Natural killer cell (primary cell): ENCODE data around the gene METTL24. TPM values are rescaled to one million over a fixed set of nuclear protein-coding genes. Genes with fewer than 3 reads are reported as not detected.

ENCODE experiments used
- ATAC-seq, 3 donors: fragments of 150-1000 bp in 2 of 3; fragments of 200-7000 bp in 1 of 3; cut with Tn5 transposase; 1 replicate in 1 of 3; 2 replicates in 2 of 3; pipeline ENCODE4 v1.10.0; 2021; ENCODE audit warnings: mild to moderate bottlenecking in 2 of 3, moderate library complexity in 2 of 3
- DNase-seq, 2 donors: peaks; one replicate each; pipeline versions ENCODE4 v3.0.0 to v3.0.0-alpha.2; 2013 to 2021; ENCODE audit warnings: mixed read lengths in 1 of 2
- H3K27ac ChIP-seq: one replicate; pipeline ENCODE4 v1.5.1; 2013; ENCODE audit warnings: mild to moderate bottlenecking, low read length
- H3K27me3 ChIP-seq: one replicate; pipeline ENCODE4 v1.6.1; 2013; ENCODE audit warnings: low read length; ENCODE audit not compliant: control insufficient read depth, insufficient read depth
- H3K36me3 ChIP-seq: one replicate; pipeline ENCODE4 v1.6.1; 2013; ENCODE audit warnings: low read length; ENCODE audit not compliant: control insufficient read depth, insufficient read depth
- H3K4me1 ChIP-seq: one replicate; pipeline ENCODE4 v1.6.1; 2013; ENCODE audit warnings: low read length; ENCODE audit not compliant: control insufficient read depth, insufficient read depth
- H3K4me3 ChIP-seq: one replicate; pipeline ENCODE4 v1.5.1; 2013; ENCODE audit warnings: low read length
- H3K9me3 ChIP-seq: one replicate; pipeline ENCODE4 v1.6.1; 2013; ENCODE audit warnings: low read length; ENCODE audit not compliant: control insufficient read depth, insufficient read depth
- H3K27ac Mint-ChIP-seq, 2 donors: one replicate each; pipeline ENCODE4 v1.8.0; 2022; ENCODE audit warnings: mild to moderate bottlenecking in 2 of 2, mixed read lengths in 2 of 2, moderate library complexity in 1 of 2
- H3K27me3 Mint-ChIP-seq, 2 donors: one replicate each; pipeline ENCODE4 v1.8.0; 2022; ENCODE audit warnings: low read depth in 2 of 2, mixed read lengths in 2 of 2
- H3K36me3 Mint-ChIP-seq: one replicate; pipeline ENCODE4 v1.8.0; 2022; ENCODE audit warnings: mixed read lengths
- H3K4me1 Mint-ChIP-seq, 2 donors: one replicate each; pipeline ENCODE4 v1.8.0; 2022; ENCODE audit warnings: mixed read lengths in 2 of 2
- H3K4me3 Mint-ChIP-seq: one replicate; pipeline ENCODE4 v1.8.0; 2022; ENCODE audit warnings: mild to moderate bottlenecking, moderate library complexity, mixed read lengths
- H3K9me3 Mint-ChIP-seq, 2 donors: one replicate each; pipeline ENCODE4 v1.8.0; 2022; ENCODE audit warnings: mixed read lengths in 2 of 2
- CTCF ChIP-seq: fragments of 200-600 bp; IDR thresholded peaks from one replicate; pipeline ENCODE4 v1.8.0; 2022; ENCODE audit warnings: antibody characterized with exemption
- WGBS: methylation state at CpG from one replicate; pipeline ENCODE4 v1.1.7; 2013; ENCODE audit warnings: missing lambda C conversion rate; ENCODE audit not compliant: insufficient coverage; 5-methylcytosine and 5-hydroxymethylcytosine counted together
- intact Hi-C: fragments of 100-400 bp; cut with micrococcal nuclease; formaldehyde crosslinking; loops from one replicate; pipeline ENCODE4 v1.14.2; 2022
- total RNA-seq, 4 donors: library from RNA; stranded (reverse); fragments of 120-200 nt in 1 of 4; gene quantifications; one replicate each; pipeline versions ENCODE4 v1.2.3 to v1.2.4, GENCODE V29; 2013 to 2022

The METTL24 gene
- total RNA-seq, 3 donors from 2014 or later (not counting 1 experiment from before 2014, with no cell fraction given): 0.24 to 1.00 TPM; not detected in 1

GRCh38 chr6:110265273-110265672 lies 92.9 kb downstream of the METTL24 start:
- no peak for TF ChIP-seq CTCF
- Mint-ChIP-seq H3K9me3 (peaks cover 0 to 2% of the 10 kb centered on the region in 2 donors), H3K27me3 (peaks cover 2 to 12% of the 10 kb centered on the region in 2 donors), H3K4me3 (no peak overlapping the region), H3K4me1 (peaks cover 0 to 5% of the 10 kb centered on the region in 2 donors), H3K36me3 (peaks cover 10% of the 10 kb centered on the region), H3K27ac (no peak overlapping the region)
- intact Hi-C loops: no loop called here
- no peak for ATAC-seq
- H3K4me3 ChIP-seq: no peak overlapping the region
- no peaks in the 10 kb centered on the region for H3K36me3 ChIP-seq
- WGBS: 78% methylated on average over 1 of the region's 3 CpGs
- no peaks in the 10 kb centered on the region for H3K27me3 ChIP-seq
- DNase-seq: no peak
- H3K4me1 ChIP-seq: no peaks in the 10 kb centered on the region
- H3K9me3 ChIP-seq: no peaks in the 10 kb centered on the region
- no peak overlapping the region for H3K27ac ChIP-seq

- Mint-ChIP-seq H3K9me3 (peaks cover 0 to 2% of the 10 kb centered on the region in 2 donors), H3K4me3 (no peak overlapping the region), H3K36me3 (peaks cover 5% of the 10 kb centered on the region), H3K27me3 (peaks cover 12 to 24% of the 10 kb centered on the region in 2 donors), H3K27ac (no peak overlapping the region), H3K4me1 (no peaks in the 10 kb centered on the region)
- Histone ChIP-seq H3K36me3 (no peaks in the 10 kb centered on the region), H3K27me3 (no peaks in the 10 kb centered on the region), H3K9me3 (no peaks in the 10 kb centered on the region), H3K27ac (no peak overlapping the region), H3K4me3 (no peak overlapping the region), H3K4me1 (no peaks in the 10 kb centered on the region)
- no peak for TF ChIP-seq CTCF
- 95% methylated on average over 2 of the region's 2 CpGs for WGBS
- DNase-seq (no peak), ATAC-seq (no peak)
- intact Hi-C loops: no loop called here
Observed at GRCh38 chr6:110256366-110256765, 101.8 kb downstream of the METTL24 start.

- Histone ChIP-seq H3K9me3 (no peaks in the 10 kb centered on the region), H3K27ac (no peak overlapping the region), H3K27me3 (no peaks in the 10 kb centered on the region), H3K4me1 (no peaks in the 10 kb centered on the region), H3K4me3 (no peak overlapping the region), H3K36me3 (no peaks in the 10 kb centered on the region)
- peaks cover 0 to 2% of the 10 kb centered on the region in 2 donors for H3K9me3 Mint-ChIP-seq
- DNase-seq (peak in 1 of 2 donors; percentile 9), ATAC-seq (no peak)
- WGBS: 72% methylated on average over 5 of the region's 5 CpGs
- H3K27me3 Mint-ChIP-seq: peaks cover 10 to 22% of the 10 kb centered on the region in 2 donors
- no peak overlapping the region for H3K27ac Mint-ChIP-seq
- no peak for TF ChIP-seq CTCF
- no peak overlapping the region for H3K4me3 Mint-ChIP-seq
- no peaks in the 10 kb centered on the region for H3K4me1 Mint-ChIP-seq
- H3K36me3 Mint-ChIP-seq: no peaks in the 10 kb centered on the region
- intact Hi-C loops: no loop called here
Observed at GRCh38 chr6:110255211-110255750, 102.9 kb downstream of the METTL24 start.

GRCh38 chr6:110250838-110251237 lies 107.3 kb downstream of the METTL24 start:
- Mint-ChIP-seq H3K9me3 (no peaks in the 10 kb centered on the region), H3K4me3 (no peak overlapping the region), H3K27me3 (peaks cover 3 to 8% of the 10 kb centered on the region in 2 donors), H3K4me1 (no peaks in the 10 kb centered on the region), H3K27ac (no peak overlapping the region), H3K36me3 (no peaks in the 10 kb centered on the region)
- Histone ChIP-seq H3K27me3 (no peaks in the 10 kb centered on the region), H3K36me3 (no peaks in the 10 kb centered on the region), H3K9me3 (no peaks in the 10 kb centered on the region), H3K4me1 (no peaks in the 10 kb centered on the region), H3K4me3 (no peak overlapping the region), H3K27ac (no peak overlapping the region)
- ATAC-seq (no peak), DNase-seq (no peak)
- intact Hi-C loops: no loop called here
- 94% methylated on average over 5 of the region's 5 CpGs for WGBS
- TF ChIP-seq CTCF: no peak
